Stimulated activated naive B cell treated with anti-CD40 and anti-IgM and Interleukin-4, amounts not matched to agents 10 μg/mL and 1 μg/mL and 100 μg/mL, for 72 hours (primary cell): ENCODE results near the gene CRYGN.

ENCODE experiments used
- ATAC-seq, 2 donors: fragments of 150-1000 bp; cut with Tn5 transposase; replicated peaks; 2 replicates each; pipeline ENCODE4 v1.10.0; 2021; ENCODE audit warnings: moderate library complexity in 1 of 2
- DNase-seq: peaks from one replicate; pipeline ENCODE4 v3.0.0; 2021
- H3K27ac Mint-ChIP-seq: one replicate; pipeline ENCODE4 v1.8.0; 2022; ENCODE audit warnings: mild to moderate bottlenecking, mixed read lengths
- H3K27me3 Mint-ChIP-seq, 2 donors: one replicate each; pipeline ENCODE4 v1.8.0; 2022; ENCODE audit warnings: mixed read lengths in 2 of 2
- H3K36me3 Mint-ChIP-seq, 2 donors: one replicate each; pipeline ENCODE4 v1.8.0; 2022; ENCODE audit warnings: mixed read lengths in 2 of 2, mild to moderate bottlenecking in 1 of 2
- H3K4me1 Mint-ChIP-seq, 2 donors: one replicate each; pipeline ENCODE4 v1.8.0; 2022; ENCODE audit warnings: mixed read lengths in 2 of 2, mild to moderate bottlenecking in 1 of 2
- H3K4me3 Mint-ChIP-seq, 2 donors: one replicate each; pipeline ENCODE4 v1.8.0; 2022; ENCODE audit warnings: mild to moderate bottlenecking in 2 of 2, mixed read lengths in 2 of 2, moderate library complexity in 1 of 2
- H3K9me3 Mint-ChIP-seq, 2 donors: one replicate each; pipeline ENCODE4 v1.8.0; 2022; ENCODE audit warnings: mixed read lengths in 2 of 2, mild to moderate bottlenecking in 1 of 2

CRYGN gene

GRCh38 chr7:151405588-151405987 is 34.4 kb downstream of the CRYGN start:
- no peaks in the 10 kb centered on the region for H3K36me3 Mint-ChIP-seq
- H3K4me3 Mint-ChIP-seq = no peak overlapping the region
- no peaks in the 10 kb centered on the region for H3K9me3 Mint-ChIP-seq
- no peak overlapping the region for H3K27ac Mint-ChIP-seq
- peaks cover 14 to 30% of the 10 kb centered on the region in 2 donors for H3K27me3 Mint-ChIP-seq
- DNase-seq (no peak), ATAC-seq (no peak)
- H3K4me1 Mint-ChIP-seq = peaks cover 15 to 34% of the 10 kb centered on the region in 2 donors

- H3K4me3 Mint-ChIP-seq = no peak overlapping the region
- H3K36me3 Mint-ChIP-seq = no peaks in the 10 kb centered on the region
- peaks cover 16 to 32% of the 10 kb centered on the region in 2 donors for H3K4me1 Mint-ChIP-seq
- ATAC-seq = no peak
- H3K9me3 Mint-ChIP-seq = no peaks in the 10 kb centered on the region
- no peak overlapping the region for H3K27ac Mint-ChIP-seq
- peaks cover 14 to 25% of the 10 kb centered on the region in 2 donors for H3K27me3 Mint-ChIP-seq
- no peak for DNase-seq
These were observed 34.9 kb downstream of the CRYGN start for GRCh38 chr7:151405056-151405455.

GRCh38 chr7:151404216-151405011 is 35.5 kb downstream of the CRYGN start:
- DNase-seq (no peak), ATAC-seq (no peak)
- Mint-ChIP-seq H3K4me1 (peaks cover 18 to 32% of the 10 kb centered on the region in 2 donors), H3K9me3 (no peaks in the 10 kb centered on the region), H3K27ac (no peak overlapping the region), H3K4me3 (no peak overlapping the region), H3K27me3 (peaks cover 14 to 25% of the 10 kb centered on the region in 2 donors), H3K36me3 (no peaks in the 10 kb centered on the region)

- ATAC-seq (no peak), DNase-seq (no peak)
- Mint-ChIP-seq H3K27me3 (peaks cover 11 to 21% of the 10 kb centered on the region in 2 donors), H3K4me1 (peaks cover 17 to 26% of the 10 kb centered on the region in 2 donors), H3K27ac (no peak overlapping the region), H3K4me3 (no peak overlapping the region), H3K9me3 (no peaks in the 10 kb centered on the region), H3K36me3 (no peaks in the 10 kb centered on the region)
These were observed 36.2 kb downstream of the CRYGN start for GRCh38 chr7:151403764-151404163.

- Mint-ChIP-seq H3K27ac (no peak overlapping the region), H3K9me3 (peaks cover 0 to 7% of the 10 kb centered on the region in 2 donors), H3K36me3 (no peaks in the 10 kb centered on the region), H3K4me3 (no peak overlapping the region), H3K27me3 (peaks cover 6 to 10% of the 10 kb centered on the region in 2 donors), H3K4me1 (peaks cover 13 to 21% of the 10 kb centered on the region in 2 donors)
- no peak for ATAC-seq
- DNase-seq = no peak
These were observed 37.7 kb downstream of the CRYGN start for GRCh38 chr7:151402029-151402835.

- peaks cover 13 to 21% of the 10 kb centered on the region in 2 donors for H3K4me1 Mint-ChIP-seq
- peak; percentile 69 for DNase-seq
- peak; percentile 96 to 98 for ATAC-seq
- peaks cover 0 to 10% of the 10 kb centered on the region in 2 donors for H3K9me3 Mint-ChIP-seq
- no peaks in the 10 kb centered on the region for H3K36me3 Mint-ChIP-seq
- H3K4me3 Mint-ChIP-seq = peak overlapping the region in 1 of 2 donors; percentile 41
- H3K27ac Mint-ChIP-seq = peak overlapping the region; percentile 73
- H3K27me3 Mint-ChIP-seq = peaks cover 4 to 6% of the 10 kb centered on the region in 2 donors
These were observed 39.2 kb downstream of the CRYGN start for GRCh38 chr7:151400626-151401315.

- Mint-ChIP-seq H3K4me1 (peaks cover 13 to 21% of the 10 kb centered on the region in 2 donors), H3K9me3 (peaks cover 0 to 10% of the 10 kb centered on the region in 2 donors), H3K27ac (no peak overlapping the region), H3K36me3 (no peaks in the 10 kb centered on the region), H3K27me3 (peaks cover 0 to 6% of the 10 kb centered on the region in 2 donors), H3K4me3 (no peak overlapping the region)
- DNase-seq (no peak), ATAC-seq (no peak)
These were observed 40.0 kb downstream of the CRYGN start for GRCh38 chr7:151399906-151400305.

GRCh38 chr7:151399305-151399601 is 40.7 kb downstream of the CRYGN start:
- Mint-ChIP-seq H3K4me3 (no peak overlapping the region), H3K36me3 (no peaks in the 10 kb centered on the region), H3K9me3 (peaks cover 0 to 10% of the 10 kb centered on the region in 2 donors), H3K27me3 (peaks cover 0 to 6% of the 10 kb centered on the region in 2 donors), H3K27ac (no peak overlapping the region), H3K4me1 (peaks cover 13 to 18% of the 10 kb centered on the region in 2 donors)
- ATAC-seq = no peak
- no peak for DNase-seq

GRCh38 chr7:151398446-151399304 is 41.3 kb downstream of the CRYGN start:
- H3K27ac Mint-ChIP-seq = no peak overlapping the region
- H3K27me3 Mint-ChIP-seq = peaks cover 0 to 9% of the 10 kb centered on the region in 2 donors
- H3K4me1 Mint-ChIP-seq = peaks cover 11 to 13% of the 10 kb centered on the region in 2 donors
- H3K36me3 Mint-ChIP-seq = no peaks in the 10 kb centered on the region
- peaks cover 0 to 10% of the 10 kb centered on the region in 2 donors for H3K9me3 Mint-ChIP-seq
- ATAC-seq (no peak), DNase-seq (no peak)
- H3K4me3 Mint-ChIP-seq = no peak overlapping the region

GRCh38 chr7:151397026-151397425 is 42.9 kb downstream of the CRYGN start:
- Mint-ChIP-seq H3K36me3 (no peaks in the 10 kb centered on the region), H3K27me3 (peaks cover 9 to 18% of the 10 kb centered on the region in 2 donors), H3K4me1 (peaks cover 14 to 19% of the 10 kb centered on the region in 2 donors), H3K27ac (no peak overlapping the region), H3K9me3 (peaks cover 0 to 10% of the 10 kb centered on the region in 2 donors), H3K4me3 (no peak overlapping the region)
- DNase-seq = no peak
- no peak for ATAC-seq

- no peak for ATAC-seq
- Mint-ChIP-seq H3K4me1 (peaks cover 13 to 18% of the 10 kb centered on the region in 2 donors), H3K27ac (no peak overlapping the region), H3K27me3 (peaks cover 9 to 17% of the 10 kb centered on the region in 2 donors), H3K4me3 (no peak overlapping the region), H3K9me3 (peaks cover 0 to 10% of the 10 kb centered on the region in 2 donors), H3K36me3 (no peaks in the 10 kb centered on the region)
- DNase-seq = no peak
These were observed 43.5 kb downstream of the CRYGN start for GRCh38 chr7:151396328-151396970.

- H3K27ac Mint-ChIP-seq = no peak overlapping the region
These were observed 44.9 kb downstream of the CRYGN start for GRCh38 chr7:151395036-151395367.

More at GRCh38 chr7:151395036-151395367, 44.9 kb downstream of the CRYGN start:
- Mint-ChIP-seq H3K4me1 (peaks cover 4 to 10% of the 10 kb centered on the region in 2 donors), H3K9me3 (peaks cover 0 to 10% of the 10 kb centered on the region in 2 donors), H3K27me3 (peaks cover 21 to 23% of the 10 kb centered on the region in 2 donors), H3K36me3 (no peaks in the 10 kb centered on the region), H3K4me3 (no peak overlapping the region)
- ATAC-seq (no peak), DNase-seq (no peak)
